IMR-90 (cell line): ENCODE measurements around the gene BRAF.

Experiments
- CHD1 ChIP-seq: IDR thresholded peaks from 2 replicates; pipeline ENCODE4 v1.6.1; 2012; ENCODE audit warnings: low read depth, low read length, improper control_type of control experiment
- CTCF ChIP-seq: conservative IDR thresholded peaks from 2 replicates; pipeline ENCODE4 v1.5.1; 2012; ENCODE audit warnings: mild to moderate bottlenecking, low read depth, low read length, improper control_type of control experiment
- FOS ChIP-seq: fragments of 150-350 bp; IDR thresholded peaks from 2 replicates; pipeline ENCODE4 v1.6.1; 2016; ENCODE audit warnings: low read depth, low read length
- MAZ ChIP-seq: IDR thresholded peaks from 2 replicates; pipeline ENCODE4 v1.6.1; 2012; ENCODE audit warnings: low read depth, mild to moderate bottlenecking, low read length, improper control_type of control experiment, moderate library complexity, borderline replicate concordance
- POLR2A ChIP-seq: IDR thresholded peaks from 2 replicates; pipeline ENCODE4 v1.6.1; 2012; ENCODE audit warnings: mild to moderate bottlenecking, low read depth, low read length
- RFX5 ChIP-seq: IDR thresholded peaks from 2 replicates; pipeline ENCODE4 v1.8.0; 2012; ENCODE audit warnings: low read depth, mild to moderate bottlenecking, low read length, moderate library complexity

- TF ChIP-seq POLR2A: no peak
- no peak for TF ChIP-seq CTCF
- no peak for TF ChIP-seq FOS
- no peak for TF ChIP-seq RFX5
- TF ChIP-seq MAZ: no peak
- TF ChIP-seq CHD1: no peak
These were observed 227.1 kb downstream of the BRAF start for GRCh38 chr7:140697447-140698143.
